HEK293 (cell line): ENCODE data around the gene SETD3.
A peak's percentile ranks its signal among the peaks of the same experiment; 100 is the strongest.

Experiments
- EGR2 ChIP-seq: fragments of 450-650 bp; formaldehyde crosslinking; IDR thresholded peaks from 2 replicates; pipeline ENCODE4 v1.5.1; 2016; ENCODE audit warnings: low read depth, missing biosample characterization, missing genetic modification characterization
- FEZF1 ChIP-seq: fragments of 450-650 bp; formaldehyde crosslinking; IDR thresholded peaks from 2 replicates; pipeline ENCODE4 v1.5.1; 2016; ENCODE audit warnings: missing biosample characterization, missing genetic modification characterization
- GLI4 ChIP-seq: fragments of 450-650 bp; formaldehyde crosslinking; IDR thresholded peaks from 2 replicates; pipeline ENCODE4 v1.5.1; 2016; ENCODE audit warnings: missing biosample characterization, missing genetic modification characterization
- PATZ1 ChIP-seq: fragments of 450-650 bp; formaldehyde crosslinking; IDR thresholded peaks from 2 replicates; pipeline ENCODE4 v1.5.1; 2016; ENCODE audit warnings: missing biosample characterization, missing genetic modification characterization
- SP2 ChIP-seq: fragments of 450-650 bp; formaldehyde crosslinking; IDR thresholded peaks from 2 replicates; pipeline ENCODE4 v1.5.1; 2016; ENCODE audit warnings: missing biosample characterization, missing genetic modification characterization
- TSHZ1 ChIP-seq: fragments of 450-650 bp; formaldehyde crosslinking; IDR thresholded peaks from 2 replicates; pipeline ENCODE4 v1.5.1; 2016; ENCODE audit warnings: missing biosample characterization, missing genetic modification characterization, borderline replicate concordance
- YY2 ChIP-seq: fragments of 450-650 bp; formaldehyde crosslinking; IDR thresholded peaks from 2 replicates; pipeline ENCODE4 v1.5.1; 2016; ENCODE audit warnings: missing biosample characterization, missing genetic modification characterization
- ZBTB6 ChIP-seq: fragments of 450-650 bp; formaldehyde crosslinking; IDR thresholded peaks from 2 replicates; pipeline ENCODE4 v1.5.1; 2017; ENCODE audit warnings: missing biosample characterization, missing genetic modification characterization
- ZNF202 ChIP-seq: fragments of 450-650 bp; formaldehyde crosslinking; IDR thresholded peaks from 2 replicates; pipeline ENCODE4 v1.5.1; 2016; ENCODE audit warnings: missing biosample characterization, missing genetic modification characterization, borderline replicate concordance
- ZNF211 ChIP-seq: fragments of 450-650 bp; formaldehyde crosslinking; IDR thresholded peaks from 2 replicates; pipeline ENCODE4 v1.5.1; 2016; ENCODE audit warnings: low read depth, missing biosample characterization, missing genetic modification characterization
- ZNF223 ChIP-seq: fragments of 450-650 bp; formaldehyde crosslinking; IDR thresholded peaks from 2 replicates; pipeline ENCODE4 v1.5.1; 2016; ENCODE audit warnings: missing biosample characterization, missing genetic modification characterization
- ZNF26 ChIP-seq: fragments of 450-650 bp; formaldehyde crosslinking; IDR thresholded peaks from 2 replicates; pipeline ENCODE4 v1.5.1; 2016; ENCODE audit warnings: missing biosample characterization, missing genetic modification characterization
- ZNF280C ChIP-seq: fragments of 450-650 bp; formaldehyde crosslinking; IDR thresholded peaks from 2 replicates; pipeline ENCODE4 v1.5.1; 2016; ENCODE audit warnings: missing biosample characterization, missing genetic modification characterization
- ZNF341 ChIP-seq: fragments of 450-650 bp; formaldehyde crosslinking; IDR thresholded peaks from 2 replicates; pipeline ENCODE4; 2016; ENCODE audit warnings: low read depth, missing biosample characterization, missing genetic modification characterization
- ZNF398 ChIP-seq: fragments of 450-650 bp; formaldehyde crosslinking; IDR thresholded peaks from 2 replicates; pipeline ENCODE4 v1.5.1; 2017; ENCODE audit warnings: missing biosample characterization, missing genetic modification characterization
- ZNF449 ChIP-seq: fragments of 450-650 bp; formaldehyde crosslinking; IDR thresholded peaks from 2 replicates; pipeline ENCODE4 v1.5.1; 2017; ENCODE audit warnings: missing biosample characterization, mild to moderate bottlenecking, missing genetic modification characterization, moderate library complexity
- ZNF473 ChIP-seq: fragments of 450-650 bp; formaldehyde crosslinking; IDR thresholded peaks from 2 replicates; pipeline ENCODE4 v1.5.1; 2017; ENCODE audit warnings: missing biosample characterization, missing genetic modification characterization
- ZNF501 ChIP-seq: fragments of 450-650 bp; formaldehyde crosslinking; IDR thresholded peaks from 2 replicates; pipeline ENCODE4 v1.5.1; 2016; ENCODE audit warnings: missing biosample characterization, missing genetic modification characterization
- ZNF521 ChIP-seq: fragments of 450-650 bp; formaldehyde crosslinking; IDR thresholded peaks from 2 replicates; pipeline ENCODE4 v1.5.1; 2017; ENCODE audit warnings: missing biosample characterization, mild to moderate bottlenecking, missing genetic modification characterization
- ZNF530 ChIP-seq: fragments of 450-650 bp; formaldehyde crosslinking; IDR thresholded peaks from 2 replicates; pipeline ENCODE4 v1.5.1; 2016; ENCODE audit warnings: low read depth, missing biosample characterization, missing genetic modification characterization
- ZNF561 ChIP-seq: fragments of 450-650 bp; IDR thresholded peaks from 2 replicates; pipeline ENCODE4 v1.5.1; 2018; ENCODE audit warnings: missing biosample characterization, missing genetic modification characterization, borderline replicate concordance
- ZNF629 ChIP-seq: fragments of 450-650 bp; formaldehyde crosslinking; IDR thresholded peaks from 2 replicates; pipeline ENCODE4 v1.5.1; 2017; ENCODE audit warnings: missing biosample characterization, missing genetic modification characterization
- ZNF670 ChIP-seq: fragments of 450-650 bp; formaldehyde crosslinking; IDR thresholded peaks from 2 replicates; pipeline ENCODE4 v1.5.1; 2016; ENCODE audit warnings: missing biosample characterization, missing genetic modification characterization, low read depth
- ZNF792 ChIP-seq: fragments of 450-650 bp; formaldehyde crosslinking; IDR thresholded peaks from 2 replicates; pipeline ENCODE4 v1.5.1; 2016; ENCODE audit warnings: missing biosample characterization, missing genetic modification characterization
- ZNF830 ChIP-seq: fragments of 450-650 bp; IDR thresholded peaks from 2 replicates; pipeline ENCODE4 v1.5.0; 2018; ENCODE audit warnings: missing biosample characterization, missing genetic modification characterization, low read depth, mild to moderate bottlenecking, moderate library complexity

Gene SETD3

GRCh38 chr14:99480917-99481744 lies 472 bp upstream of the SETD3 start, which contains the start of gene CCNK (continued):
- TF ChIP-seq PATZ1 (tag by site-specific recombination) (peak; percentile 72), ZNF26 (tag by site-specific recombination) (no peak), ZNF280C (tag by site-specific recombination) (no peak), ZNF398 (no peak), GLI4 (tag by site-specific recombination) (no peak), EGR2 (tag by site-specific recombination) (peak; percentile 77), ZNF521 (no peak), ZNF223 (tag by site-specific recombination) (no peak), ZNF449 (peak; percentile 88), SP2 (tag by site-specific recombination) (peak; percentile 89), ZNF473 (tag by site-specific recombination) (no peak), ZNF530 (tag by site-specific recombination) (no peak), ZNF792 (tag by site-specific recombination) (no peak), FEZF1 (tag by site-specific recombination) (no peak), ZBTB6 (tag by site-specific recombination) (no peak), ZNF211 (tag by site-specific recombination) (no peak), ZNF341 (peak; percentile 79), ZNF670 (no peak), ZNF629 (tag by site-specific recombination) (peak; percentile 83), ZNF202 (tag by site-specific recombination) (no peak), ZNF830 (tag by site-specific recombination) (no peak), ZNF501 (tag by site-specific recombination) (peak; percentile 82; the same call in 1 of the 2 replicates), TSHZ1 (no peak), ZNF561 (tag by site-specific recombination) (peak; percentile 28; the same call in 1 of the 2 replicates), YY2 (tag by site-specific recombination) (peak; percentile 96)
